ENCODE data around the gene SERPINA12.
"Not testable (repeated sequence)": the region's sequence is repeated elsewhere in the genome, so short reads cannot be mapped to it uniquely, and the experiment has no call there.

SERPINA12 gene

DNA sequence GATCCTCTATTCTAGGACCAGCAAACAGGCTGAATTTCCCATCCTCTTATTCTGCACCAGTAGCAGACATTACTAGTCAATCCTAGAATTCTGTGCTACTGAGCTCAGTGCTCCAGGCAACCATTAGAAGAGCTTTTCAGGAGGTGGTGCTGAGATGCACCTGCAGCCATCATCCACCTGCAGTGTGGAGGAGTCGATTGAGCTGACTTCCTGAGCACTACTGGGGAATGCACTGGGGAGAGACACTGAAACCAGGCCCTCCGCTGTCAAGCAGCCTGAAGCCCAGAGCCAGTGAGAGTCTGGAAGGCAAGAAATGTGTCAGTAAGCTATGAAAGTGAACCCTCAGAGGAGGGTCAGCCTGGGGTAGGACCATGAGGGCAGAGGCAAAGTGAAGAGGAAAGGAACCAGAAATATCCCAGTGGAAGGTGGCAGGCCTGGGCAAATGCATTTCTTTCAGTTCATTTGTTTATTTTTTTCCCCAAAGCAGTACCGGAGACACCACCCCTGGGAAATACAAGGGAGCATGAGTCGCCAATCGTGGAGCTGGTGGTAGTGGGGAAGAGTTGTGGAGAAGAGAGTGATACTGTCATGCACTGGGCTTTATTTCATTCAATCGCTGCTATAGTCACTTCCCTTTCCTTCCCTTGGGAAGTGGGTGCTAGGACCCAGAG is 28.9 kb upstream of the SERPINA12 start:
- DNase-seq (ENCODE audit: low read depth in 2 of 3, low spot score in 1 of 3) = no peak

DNA sequence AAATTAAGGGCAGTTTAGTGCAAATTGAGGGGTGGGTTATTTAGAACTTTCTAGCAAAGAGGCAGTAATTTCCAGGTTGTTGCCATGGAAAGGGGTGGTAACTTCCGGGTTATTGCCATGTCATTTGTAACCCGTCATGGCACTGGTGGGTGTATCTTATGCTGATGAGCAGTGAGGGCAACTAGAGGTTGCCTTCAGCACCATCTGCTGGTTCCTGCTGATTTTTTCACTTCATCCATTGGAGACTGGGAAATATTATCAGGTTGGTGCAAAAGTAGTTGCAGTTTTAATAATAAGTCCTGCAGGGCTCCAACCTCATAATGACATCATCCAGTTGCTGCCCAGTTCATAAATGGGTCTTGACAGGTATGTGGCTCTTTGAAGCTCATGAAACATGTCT is 27.6 kb upstream of the SERPINA12 start:
- DNase-seq (ENCODE audit: low read depth in 2 of 3, low spot score in 1 of 3) = no peak

DNA sequence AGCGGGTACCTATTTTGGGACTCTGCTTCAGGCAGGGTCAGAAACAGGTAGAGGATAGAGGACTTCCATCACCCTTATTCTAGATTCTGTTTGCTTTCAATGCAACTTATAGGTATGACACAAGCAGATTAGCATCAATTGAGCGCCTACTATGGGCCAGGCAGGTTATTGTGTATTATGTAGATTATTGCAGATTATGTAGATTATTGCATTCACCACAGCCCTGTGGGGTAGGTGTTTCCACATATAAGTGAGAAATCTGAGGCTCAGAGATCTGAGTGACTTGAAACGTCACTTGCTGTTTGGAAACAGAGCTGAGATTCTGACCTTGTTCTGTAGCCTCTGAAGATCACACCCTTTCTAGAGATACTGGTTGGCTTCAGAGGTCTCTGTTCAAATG is 26.2 kb upstream of the SERPINA12 start:
- no peak for DNase-seq (ENCODE audit: low read depth in 2 of 3, low spot score in 1 of 3)

DNA sequence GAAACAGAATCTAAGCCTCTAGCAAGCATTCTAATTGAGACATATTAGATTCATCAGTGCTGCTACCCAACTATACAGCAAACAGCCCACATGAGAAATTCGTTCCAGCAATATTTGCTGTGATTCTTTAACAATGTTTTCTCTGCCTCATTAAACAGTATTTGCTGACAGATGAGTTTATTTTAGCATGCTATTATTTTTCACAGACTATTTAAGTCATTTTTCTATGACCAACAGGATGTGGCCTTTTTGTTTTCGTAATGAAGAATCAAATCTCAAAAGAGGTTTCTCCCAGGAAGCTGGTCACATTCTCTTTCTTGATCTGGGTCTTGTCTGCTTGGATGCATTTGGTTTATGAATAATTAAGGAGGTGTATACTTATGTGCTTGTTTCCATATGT is 23.2 kb upstream of the SERPINA12 start:
- DNase-seq (ENCODE audit: low read depth in 2 of 3, low spot score in 1 of 3) = no peak

- no peak for DNase-seq (ENCODE audit: low read depth in 2 of 3, low spot score in 1 of 3)
Observed at GRCh38 chr14:94531187-94531586, 21.9 kb upstream of the SERPINA12 start.

DNA sequence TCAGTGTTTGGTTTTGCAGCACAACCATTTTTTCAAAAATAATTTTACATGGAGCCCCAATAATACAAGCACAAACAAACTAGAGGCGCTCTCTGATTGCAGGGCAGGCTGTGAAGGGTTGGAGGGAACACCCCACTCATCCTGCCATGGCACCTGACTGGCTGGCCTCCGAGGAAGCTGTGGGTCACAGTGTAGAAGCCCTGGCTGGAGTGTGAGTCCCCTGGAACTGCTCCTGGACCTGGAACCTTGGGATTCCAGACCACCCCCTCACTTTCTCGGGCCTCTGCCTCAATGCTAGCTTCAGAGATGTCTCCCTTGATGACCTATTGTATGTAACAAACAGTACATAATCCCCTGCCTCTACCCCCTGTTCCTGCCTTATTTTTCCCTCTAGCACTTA is 14.8 kb upstream of the SERPINA12 start:
- no peak for DNase-seq (ENCODE audit: low read depth in 2 of 3, low spot score in 1 of 3)

DNA sequence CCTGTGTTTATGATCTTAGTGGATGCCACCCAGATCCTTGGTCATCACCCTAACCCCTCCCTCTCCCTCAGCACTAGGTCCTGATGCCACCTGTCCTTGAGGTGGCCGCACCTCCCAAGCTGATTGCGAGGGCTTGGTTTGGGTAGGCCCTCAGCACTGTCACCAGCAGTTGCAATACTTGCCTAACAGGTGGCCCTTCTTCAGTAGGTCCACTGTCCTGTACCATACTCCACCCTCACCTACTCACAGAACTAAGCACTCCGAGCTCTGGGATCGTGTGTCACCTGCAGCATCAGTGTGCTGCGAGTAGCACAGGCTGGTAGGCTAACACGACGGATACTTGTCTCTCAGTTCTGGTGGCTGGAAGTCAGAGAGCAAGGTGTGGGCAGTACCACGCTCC is 14.0 kb upstream of the SERPINA12 start:
- no peak for DNase-seq (ENCODE audit: low read depth in 2 of 3, low spot score in 1 of 3)

- no peak for DNase-seq (ENCODE audit: low read depth in 2 of 3, low spot score in 1 of 3)
Observed at GRCh38 chr14:94522115-94522724, 13.0 kb upstream of the SERPINA12 start.

- DNase-seq (ENCODE audit: low read depth in 2 of 3, low spot score in 1 of 3) = no peak
Observed at GRCh38 chr14:94521375-94522114, 12.3 kb upstream of the SERPINA12 start.

DNA sequence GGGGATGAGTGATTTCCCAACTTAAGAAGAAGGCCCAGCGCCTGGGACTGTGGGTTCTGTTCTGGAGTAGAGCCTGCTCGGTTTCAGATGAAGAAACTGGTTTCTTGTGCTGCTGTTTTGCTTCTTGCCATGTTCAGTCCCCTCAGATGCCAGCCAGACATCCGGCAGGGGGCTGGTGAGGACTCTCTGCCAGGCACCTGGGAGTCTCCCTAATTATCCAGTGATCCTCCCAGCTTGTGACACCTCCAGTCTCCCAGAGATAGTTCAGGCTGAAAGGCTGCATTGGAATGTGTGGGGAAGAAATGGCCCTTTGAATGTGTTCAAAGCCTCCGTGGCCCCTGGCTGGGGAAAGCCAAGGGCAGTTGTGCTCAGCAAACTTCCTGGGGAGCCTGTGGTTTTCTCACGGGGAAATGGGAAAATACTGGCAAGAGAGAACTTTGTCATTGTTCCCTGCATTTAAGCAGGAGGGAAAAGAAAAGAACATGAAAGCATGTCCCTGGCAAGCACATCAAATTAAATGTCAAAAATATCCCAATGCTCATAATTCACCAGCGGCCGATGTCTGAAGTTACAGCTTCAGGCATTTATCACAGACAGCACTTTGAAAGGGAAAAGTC is 8.5 kb upstream of the SERPINA12 start:
- DNase-seq (ENCODE audit: low read depth in 2 of 3, low spot score in 1 of 3) = no peak

- no peak for DNase-seq (ENCODE audit: low read depth in 2 of 3, low spot score in 1 of 3)
Observed at GRCh38 chr14:94517248-94517640, 8.0 kb upstream of the SERPINA12 start.

DNA sequence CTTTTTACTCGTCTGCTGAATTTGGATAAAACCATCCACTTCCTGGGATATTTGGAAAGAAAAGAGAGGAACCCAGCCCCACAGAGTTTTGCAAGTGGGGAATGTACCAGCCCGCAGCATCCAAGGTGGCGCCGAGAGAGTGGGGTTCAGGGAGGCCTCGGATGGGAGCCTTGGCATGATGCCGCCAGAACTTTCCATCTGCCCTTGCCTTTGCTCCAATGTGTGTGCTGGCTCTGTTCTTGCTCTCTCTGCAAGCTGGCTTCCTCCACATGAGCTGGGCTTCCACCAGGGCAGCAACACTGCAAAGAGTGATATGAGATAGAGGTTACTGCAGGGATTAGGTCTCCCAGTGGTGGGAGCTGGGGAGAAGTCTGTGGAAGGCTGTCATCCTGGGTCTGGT is 6.6 kb upstream of the SERPINA12 start:
- no peak for DNase-seq (ENCODE audit: low read depth in 2 of 3, low spot score in 1 of 3)

DNA sequence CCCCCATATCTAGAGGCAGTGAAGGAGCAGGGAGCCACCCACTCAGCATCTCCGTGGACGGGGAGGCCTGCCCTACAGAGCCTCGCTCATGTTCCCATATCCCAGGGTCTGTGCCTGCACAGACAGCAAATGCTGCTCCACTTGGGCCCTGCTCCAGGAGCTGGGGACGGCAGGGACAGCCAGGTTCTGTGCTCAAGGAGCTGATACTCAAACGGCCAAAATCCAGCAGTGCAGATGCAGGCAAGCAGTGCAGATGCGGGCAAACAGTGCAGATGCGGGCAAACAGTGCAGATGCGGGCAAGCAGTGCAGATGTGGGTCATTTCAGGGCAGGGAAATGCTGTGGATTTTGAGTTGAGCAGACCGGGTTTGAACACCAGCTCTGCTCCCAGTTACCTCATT is 6.2 kb upstream of the SERPINA12 start:
- no peak for DNase-seq (ENCODE audit: low read depth in 2 of 3, low spot score in 1 of 3)

GRCh38 chr14:94514351-94514750 is 5.1 kb upstream of the SERPINA12 start:
- no peak for DNase-seq (ENCODE audit: low read depth in 2 of 3, low spot score in 1 of 3)

- DNase-seq (ENCODE audit: low read depth in 2 of 3, low spot score in 1 of 3) = not testable (repeated sequence)
Observed at GRCh38 chr14:94510481-94510880, 1.2 kb upstream of the SERPINA12 start.

DNA sequence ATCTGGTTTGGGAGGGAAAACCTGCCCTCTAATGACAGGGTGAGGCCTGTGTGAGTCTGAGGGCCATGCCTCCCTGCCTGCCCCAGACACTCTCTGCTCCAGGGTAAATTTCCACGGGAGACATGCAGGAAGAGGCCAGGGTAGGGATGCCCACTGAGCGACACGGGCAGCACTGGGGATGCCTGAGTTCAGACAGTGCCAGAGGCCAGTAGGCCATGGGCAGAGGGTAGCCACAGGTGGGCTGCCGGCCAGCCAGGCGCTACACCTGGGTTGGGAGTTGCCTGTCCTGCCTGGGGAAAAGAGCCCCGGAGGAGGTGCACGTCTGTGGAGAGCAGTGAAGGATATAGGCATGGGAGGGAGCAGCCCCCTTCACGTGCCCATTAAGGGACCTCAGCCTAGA is 3.6 kb downstream of the SERPINA12 start:
- no peak for DNase-seq (ENCODE audit: low read depth in 2 of 3, low spot score in 1 of 3)

- no peak for DNase-seq (ENCODE audit: low read depth in 2 of 3, low spot score in 1 of 3)
Observed at GRCh38 chr14:94505206-94505605, 4.1 kb downstream of the SERPINA12 start.

GRCh38 chr14:94501588-94502516 is 7.4 kb downstream of the SERPINA12 start:
- DNase-seq (ENCODE audit: low read depth in 2 of 3, low spot score in 1 of 3) = no peak

GRCh38 chr14:94500264-94500663 is 9.0 kb downstream of the SERPINA12 start:
- DNase-seq (ENCODE audit: low read depth in 2 of 3, low spot score in 1 of 3) = no peak

GRCh38 chr14:94499673-94500072 is 9.6 kb downstream of the SERPINA12 start:
- DNase-seq (ENCODE audit: low read depth in 2 of 3, low spot score in 1 of 3) = no peak

DNA sequence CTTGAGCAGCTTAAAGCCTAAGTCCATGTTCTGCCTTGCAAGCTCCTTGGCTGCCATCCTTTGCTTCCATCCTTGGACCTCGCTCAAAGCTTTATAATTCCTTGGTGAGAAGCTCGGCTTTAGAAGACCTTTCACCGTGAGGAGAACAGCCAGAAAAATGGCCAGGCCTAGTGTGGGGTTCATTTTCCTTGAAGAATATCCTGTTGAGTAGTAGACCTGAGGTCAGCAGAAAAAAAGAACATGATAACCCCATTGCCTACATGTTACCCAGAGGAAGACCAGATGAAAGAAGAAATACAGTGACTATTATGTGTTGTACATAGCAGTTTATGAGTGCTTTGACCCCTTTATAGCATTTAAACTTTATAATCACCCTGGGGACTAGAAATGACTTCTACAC is 11.1 kb downstream of the SERPINA12 start:
- DNase-seq (ENCODE audit: low read depth in 2 of 3, low spot score in 1 of 3) = no peak
